H1 (cell line): ENCODE measurements around the gene CEP250. TPM values are rescaled to one million over a fixed set of nuclear protein-coding genes. Genes with fewer than 3 reads are reported as not detected.

Source experiments
- CTCF ChIA-PET: fragments of 300-600 bp; sonication (Branson Sonifier 250); formaldehyde crosslinking; loops from one replicate; lab custom pipeline; 2021; ENCODE audit not compliant: partially characterized antibody; lab: Charles Lee
- POLR2A ChIA-PET: fragments of 300-600 bp; sonication (Branson Sonifier 250); formaldehyde crosslinking; loops from one replicate; lab custom pipeline; 2021; ENCODE audit warnings: inconsistent platforms; ENCODE audit not compliant: partially characterized antibody; lab: Charles Lee
- DNase-seq, 2 experiments: peaks; one replicate each; pipeline versions ENCODE4 v3.0.0 to v3.0.0-alpha.2; 2010 to 2022; ENCODE audit warnings: low spot score in 2 of 2, low read depth in 1 of 2, mixed read lengths in 1 of 2
- FAIRE-seq: peaks from 2 replicates; lab custom pipeline; 2011; peaks lifted over from hg19 to GRCh38; lab: Jason Lieb, UNC
- H2AFZ ChIP-seq: 2 replicates; pipeline ENCODE4 v1.8.1; 2012; ENCODE audit warnings: low read length, inconsistent platforms
- H2AK5ac ChIP-seq: 2 replicates; pipeline ENCODE4 v1.6.1; 2013; ENCODE audit warnings: low read depth, low read length
- H2BK120ac ChIP-seq: replicated peaks from 2 replicates; pipeline ENCODE3; 2013; ENCODE audit warnings: low read depth, low read length, inconsistent platforms
- H2BK12ac ChIP-seq: 2 replicates; pipeline ENCODE4 v1.6.1; 2013; ENCODE audit warnings: low read depth, low read length
- H2BK15ac ChIP-seq: 2 replicates; pipeline ENCODE4 v1.6.1; 2013; ENCODE audit warnings: low read length
- H2BK20ac ChIP-seq: 2 replicates; pipeline ENCODE4 v1.6.1; 2013; ENCODE audit warnings: low read length
- H2BK5ac ChIP-seq: 2 replicates; pipeline ENCODE4 v1.6.1; 2013; ENCODE audit warnings: low read depth, low read length
- H3K14ac ChIP-seq: 2 replicates; pipeline ENCODE4 v1.6.1; 2013; ENCODE audit warnings: inconsistent platforms; ENCODE audit not compliant: insufficient read length
- H3K18ac ChIP-seq: 2 replicates; pipeline ENCODE4 v1.6.1; 2013; ENCODE audit warnings: low read length; ENCODE audit errors: extremely low read depth
- H3K23ac ChIP-seq: 2 replicates; pipeline ENCODE4 v1.6.1; 2013; ENCODE audit warnings: inconsistent platforms; ENCODE audit not compliant: insufficient read length
- H3K23me2 ChIP-seq: 2 replicates; pipeline ENCODE4 v1.6.1; 2013; ENCODE audit warnings: low read depth, low read length
- H3K27ac ChIP-seq: 2 replicates; pipeline ENCODE4 v1.6.1; 2011; ENCODE audit warnings: low read depth, low read length, inconsistent platforms
- H3K27me3 ChIP-seq, 4 experiments: replicated peaks in 1 of 4; 1 replicate in 1 of 4; 2 replicates in 3 of 4; pipeline versions ENCODE4 v1.6.1 to v1.8.1; 2011 to 2013; ENCODE audit warnings: low read length in 3 of 4, mild to moderate bottlenecking in 3 of 4, inconsistent platforms in 2 of 4, mixed read lengths in 2 of 4, moderate library complexity in 1 of 4; ENCODE audit not compliant: control insufficient read depth in 3 of 4, insufficient read depth in 3 of 4; ENCODE audit errors: extremely low read depth in 1 of 4
- H3K36me3 ChIP-seq, 4 experiments: 2 replicates each; pipeline versions ENCODE4 v1.6.1 to v1.8.1; 2011 to 2013; ENCODE audit warnings: mild to moderate bottlenecking in 4 of 4, low read length in 3 of 4, moderate library complexity in 2 of 4, control low read depth in 1 of 4, inconsistent platforms in 1 of 4; ENCODE audit not compliant: insufficient read depth in 4 of 4, control insufficient read depth in 2 of 4
- H3K4ac ChIP-seq: replicated peaks from 2 replicates; pipeline ENCODE3; 2013; ENCODE audit warnings: low read length, low read depth, mixed read lengths, inconsistent platforms; ENCODE audit not compliant: insufficient read length
- H3K4me1 ChIP-seq, 4 experiments: replicated peaks in 1 of 4; 1 replicate in 1 of 4; 2 replicates in 3 of 4; pipeline versions ENCODE4 v1.6.1 to v1.8.1; 2011 to 2013; ENCODE audit warnings: low read length in 3 of 4, inconsistent platforms in 2 of 4, mixed read lengths in 1 of 4; ENCODE audit not compliant: insufficient read depth in 4 of 4, control insufficient read depth in 3 of 4
- H3K4me2 ChIP-seq, 2 experiments: 2 replicates each; pipeline versions ENCODE4 v1.6.1 to v1.8.1; 2011 to 2013; ENCODE audit warnings: low read depth in 2 of 2, low read length in 2 of 2, control low read depth in 1 of 2, inconsistent platforms in 1 of 2, mild to moderate bottlenecking in 1 of 2; ENCODE audit not compliant: insufficient read depth in 1 of 2
- H3K4me3 ChIP-seq, 4 experiments: fragments of 200-600, 300-600 bp in 1 of 4; sonication (generic), shearing (Covaris generic), sonication (Bioruptor Twin) in 1 of 4; 2 replicates each; pipeline versions ENCODE4 v1.5.1 to v1.8.1; 2011 to 2016; ENCODE audit warnings: low read length in 4 of 4, low read depth in 3 of 4, control low read depth in 2 of 4, inconsistent platforms in 2 of 4, mild to moderate bottlenecking in 2 of 4, mixed read lengths in 1 of 4, moderate library complexity in 1 of 4; ENCODE audit not compliant: insufficient read depth in 2 of 4; ENCODE audit errors: extremely low read depth in 1 of 4
- H3K56ac ChIP-seq: replicated peaks from 2 replicates; pipeline ENCODE3; 2013; ENCODE audit warnings: low read depth, mild to moderate bottlenecking, mixed read lengths, low read length, inconsistent platforms; ENCODE audit not compliant: insufficient read length
- H3K79me1 ChIP-seq: 2 replicates; pipeline ENCODE4 v1.6.1; 2013; ENCODE audit warnings: low read depth, low read length, control low read depth
- H3K79me2 ChIP-seq, 2 experiments: 2 replicates each; pipeline versions ENCODE4 v1.6.1 to v1.8.1; 2012 to 2013; ENCODE audit warnings: low read length in 2 of 2, mild to moderate bottlenecking in 2 of 2, inconsistent platforms in 1 of 2; ENCODE audit not compliant: insufficient read depth in 2 of 2, control insufficient read depth in 1 of 2
- H3K9ac ChIP-seq, 4 experiments: replicated peaks in 1 of 4; 1 replicate in 1 of 4; 2 replicates in 3 of 4; pipeline versions ENCODE4 v1.6.1 to v1.8.1; 2011 to 2013; ENCODE audit warnings: low read depth in 3 of 4, low read length in 3 of 4, control low read depth in 2 of 4, mild to moderate bottlenecking in 2 of 4, moderate library complexity in 2 of 4, inconsistent platforms in 1 of 4; ENCODE audit errors: extremely low read depth in 1 of 4
- H3K9me3 ChIP-seq, 2 experiments: 2 replicates each; pipeline versions ENCODE4 v1.6.1 to v1.8.1; 2012 to 2013; ENCODE audit warnings: mild to moderate bottlenecking in 2 of 2, moderate library complexity in 2 of 2, control low read depth in 1 of 2, inconsistent platforms in 1 of 2, low read depth in 1 of 2, low read length in 1 of 2, mixed read lengths in 1 of 2; ENCODE audit not compliant: insufficient read depth in 2 of 2
- H4K20me1 ChIP-seq, 2 experiments: replicated peaks in 1 of 2; 2 replicates each; pipeline versions ENCODE3 to v1.8.1; 2011 to 2013; ENCODE audit warnings: inconsistent platforms in 2 of 2, low read length in 2 of 2, mild to moderate bottlenecking in 1 of 2; ENCODE audit not compliant: insufficient read depth in 2 of 2, control insufficient read depth in 1 of 2
- H4K5ac ChIP-seq: 2 replicates; pipeline ENCODE4 v1.6.1; 2013; ENCODE audit warnings: low read length, low read depth, mixed read lengths, inconsistent platforms; ENCODE audit not compliant: insufficient read length
- H4K8ac ChIP-seq: 2 replicates; pipeline ENCODE4 v1.8.0; 2013; ENCODE audit warnings: mild to moderate bottlenecking, moderate library complexity, low read length, inconsistent platforms; ENCODE audit not compliant: insufficient read depth; ENCODE audit errors: extremely low read depth
- H4K91ac ChIP-seq: replicated peaks from 2 replicates; pipeline ENCODE3; 2013; ENCODE audit warnings: low read length, mixed read lengths, inconsistent platforms; ENCODE audit not compliant: insufficient read length
- ATF2 ChIP-seq: IDR thresholded peaks from 2 replicates; pipeline ENCODE4 v1.6.1; 2012; ENCODE audit warnings: low read length, inconsistent platforms
- BACH1 ChIP-seq: IDR thresholded peaks from 2 replicates; pipeline ENCODE4 v1.6.1; 2012; ENCODE audit warnings: low read length, improper control_type of control experiment
- BCL11A ChIP-seq, 2 experiments: IDR thresholded peaks; one replicate each; pipeline ENCODE4 v1.6.1; 2011; ENCODE audit warnings: low read depth in 2 of 2, low read length in 2 of 2, mild to moderate bottlenecking in 2 of 2
- CBX8 ChIP-seq: fragments of 300-800, 300-1000 bp; sonication (generic); IDR thresholded peaks from 2 replicates; pipeline ENCODE4 v1.7.1; 2016; ENCODE audit warnings: low read depth, low read length, borderline replicate concordance
- EP300 ChIP-seq, 2 experiments: IDR thresholded peaks; 1 replicate in 1 of 2; 2 replicates in 1 of 2; pipeline ENCODE4 v1.6.1; 2011 to 2012; ENCODE audit warnings: low read depth in 2 of 2, low read length in 2 of 2, mild to moderate bottlenecking in 2 of 2, borderline replicate concordance in 1 of 2, inconsistent platforms in 1 of 2, moderate library complexity in 1 of 2
- JUND ChIP-seq: IDR thresholded peaks from 2 replicates; pipeline ENCODE4 v1.6.1; 2011; ENCODE audit warnings: mild to moderate bottlenecking, improper control_type of control experiment, low read length
- NANOG ChIP-seq: IDR thresholded peaks from 2 replicates; pipeline ENCODE4 v1.6.1; 2011; ENCODE audit warnings: low read length, low read depth, mild to moderate bottlenecking, inconsistent platforms; ENCODE audit not compliant: insufficient read depth, poor library complexity, severe bottlenecking
- PHF8 ChIP-seq: fragments of 200-600 bp; sonication (generic); conservative IDR thresholded peaks from 2 replicates; pipeline ENCODE4 v1.7.1; 2012; ENCODE audit warnings: low read depth, mild to moderate bottlenecking, inconsistent platforms, low read length, moderate library complexity
- SP2 ChIP-seq: IDR thresholded peaks from 2 replicates; pipeline ENCODE4 v1.6.1; 2012; ENCODE audit warnings: mild to moderate bottlenecking, low read length, inconsistent platforms
- SP4 ChIP-seq: IDR thresholded peaks from 2 replicates; pipeline ENCODE4 v1.6.1; 2012; ENCODE audit warnings: low read length, inconsistent platforms
- SUZ12 ChIP-seq: fragments of 200-600 bp; sonication (generic); IDR thresholded peaks from 2 replicates; pipeline ENCODE4 v1.6.1; 2012; ENCODE audit warnings: mild to moderate bottlenecking, inconsistent platforms, low read length, moderate library complexity, mixed read lengths
- YY1 ChIP-seq: IDR thresholded peaks from 2 replicates; pipeline ENCODE4 v1.6.1; 2011; ENCODE audit warnings: low read depth, mild to moderate bottlenecking, low read length
- WGBS, 2 experiments: shearing (Covaris generic) in 1 of 2; methylation state at CpG; one replicate each; pipeline versions ENCODE4 v1.1.6 to v1.1.7; 2013 to 2015; ENCODE audit warnings: low lambda C conversion rate in 2 of 2, mixed read lengths in 2 of 2, inconsistent platforms in 1 of 2, low coverage in 1 of 2, missing lambda C conversion rate in 1 of 2; ENCODE audit not compliant: insufficient replicate concordance in 2 of 2, insufficient coverage in 1 of 2, insufficient read length in 1 of 2; ENCODE audit errors: extremely low coverage in 1 of 2, missing lambda C conversion rate in 1 of 2; 5-methylcytosine and 5-hydroxymethylcytosine counted together
- polyA plus RNA-seq, 7 experiments: library from polyadenylated mRNA; depleted of rRNA in 3 of 7; stranded (reverse) in 5 of 7; unstranded in 2 of 7; fragments of >200 nt in 5 of 7; fragments of 200-250 nt in 2 of 7; gene quantifications; 1 replicate in 5 of 7; 2 replicates in 1 of 7; 4 replicates in 1 of 7; pipeline versions ENCODE4 v1.2.1 to v1.2.3, GENCODE V29; 2011 to 2013; ENCODE audit warnings: missing spikeins in 2 of 7, mixed read lengths in 2 of 7
- total RNA-seq: library from RNA; stranded (reverse); fragmentation: NEBNext Ultra II Directional; extraction: Animal tissue kit (Norgen Biotek cat#: 25700); gene quantifications from 2 replicates; pipeline ENCODE4 v1.2.1, GENCODE V29; 2021

The CEP250 gene
- total and polyA plus RNA-seq, 2 of the 8 experiments (the other 6 are each of a cell fraction or from before 2014, with no cell fraction given) = 2.6 to 33.7 TPM

GRCh38 chr20:35408270-35408669 lies 47.1 kb upstream of the CEP250 start:
- Histone ChIP-seq H2BK12ac (no peak overlapping the region), H3K18ac (no peak overlapping the region), H3K56ac (no peak overlapping the region), H3K4me2 (no peak overlapping the region), H3K23ac (no peak overlapping the region), H3K79me2 (peaks cover 0 to 46% of the 10 kb centered on the region in 2 experiments; a peak in 2 of 4 replicates), H2BK15ac (no peak overlapping the region), H4K5ac (no peak overlapping the region), H2BK5ac (no peak overlapping the region), H4K91ac (no peak overlapping the region), H3K14ac (no peak overlapping the region), H3K23me2 (peaks cover 5% of the 10 kb centered on the region; the same call in 1 of the 2 replicates), H3K27me3 (no peaks in the 10 kb centered on the region), H3K4me3 (no peak overlapping the region), H2AK5ac (no peak overlapping the region), H3K27ac (no peak overlapping the region), H2BK120ac (no peak overlapping the region), H3K9me3 (no peaks in the 10 kb centered on the region), H3K9ac (no peak overlapping the region), H4K20me1 (peaks cover 0 to 4% of the 10 kb centered on the region in 2 experiments), H2AFZ (no peak overlapping the region), H3K79me1 (no peaks in the 10 kb centered on the region; the same call in 1 of the 2 replicates), H2BK20ac (no peak overlapping the region), H3K36me3 (peaks cover 0 to 25% (median 9%) of the 10 kb centered on the region in 4 experiments; a peak in 4 of 8 replicates), H3K4me1 (peaks cover 0 to 5% (median 0%) of the 10 kb centered on the region in 4 experiments; a peak in 2 of 7 replicates), H3K4ac (no peak overlapping the region), H4K8ac (no peak overlapping the region)
- 95% methylated on average over 3 of the region's 3 CpGs; no CpG with 5 or more reads in 1 of the 2 experiments for WGBS, 2 experiments
- POLR2A ChIA-PET = interaction anchor here (0.9 to 1.0 kb wide), 2 partner anchors 9 to 11 kb away, joined by 3 to 4 read pairs; no protein-coding TSS in a partner anchor
- FAIRE-seq = no peak
- no peak for TF ChIP-seq SP4
- TF ChIP-seq BCL11A (IDR thresholded peaks at IDR 0.05; ENCODE audit: low read depth in 2 of 2, low read length in 2 of 2) = no peak
- no peak for TF ChIP-seq SP2
- no peak for TF ChIP-seq NANOG
- TF ChIP-seq ATF2 = no peak
- no peak for TF ChIP-seq PHF8
- no peak for TF ChIP-seq BACH1
- no peak for TF ChIP-seq CBX8
- TF ChIP-seq EP300 (IDR thresholded peaks at IDR 0.05; ENCODE audit: borderline replicate concordance in 1 of 2, low read depth in 2 of 2, low read length in 2 of 2) = no peak
- TF ChIP-seq JUND = no peak
- TF ChIP-seq SUZ12 = no peak
- no peak for TF ChIP-seq YY1
- CTCF ChIA-PET = interaction anchor here (0.6 to 1.3 kb wide), 3 partner anchors 21 to 296 kb away, joined by 3 to 4 read pairs (median 3); no protein-coding TSS in a partner anchor
- no peak for DNase-seq
